Neural cell (in vitro differentiated cells): ENCODE results near the gene HES3. TPM values are rescaled to one million over a fixed set of nuclear protein-coding genes. Genes with fewer than 3 reads are reported as not detected.
A peak's percentile ranks its signal among the peaks of the same experiment; 100 is the strongest.

Experiments used
- H2AFZ ChIP-seq: fragments of 200-600, 300-800 bp; sonication (generic), shearing (Covaris generic); 2 replicates; pipeline ENCODE4 v1.6.0; 2014; ENCODE audit warnings: low read depth, mild to moderate bottlenecking, antibody characterized with exemption, low read length, moderate library complexity
- H3F3A ChIP-seq: fragments of 200-600 bp; shearing (Covaris generic); 2 replicates; pipeline ENCODE4 v1.6.1; 2016; ENCODE audit warnings: mild to moderate bottlenecking, moderate library complexity, mixed read lengths, antibody characterized with exemption, low read length; ENCODE audit not compliant: insufficient read depth, poor library complexity, severe bottlenecking
- H3K27ac ChIP-seq: fragments of 200-600, 300-800 bp; sonication (generic), shearing (Covaris generic); 2 replicates; pipeline ENCODE4 v1.5.1; 2014; ENCODE audit warnings: mild to moderate bottlenecking, low read length, moderate library complexity
- H3K27me3 ChIP-seq: fragments of 300-800, 200-600 bp; sonication (generic), shearing (Covaris generic); 2 replicates; pipeline ENCODE4 v1.6.0; 2014; ENCODE audit warnings: mild to moderate bottlenecking, low read depth, low read length, moderate library complexity; ENCODE audit not compliant: insufficient read depth
- H3K36me3 ChIP-seq: fragments of 300-800, 200-600 bp; sonication (generic), shearing (Covaris generic); 2 replicates; pipeline ENCODE4 v1.5.1; 2014; ENCODE audit warnings: mild to moderate bottlenecking, antibody characterized with exemption, low read length, moderate library complexity; ENCODE audit not compliant: insufficient read depth
- H3K4me2 ChIP-seq: fragments of 300-800, 200-600 bp; sonication (generic), shearing (Covaris generic); 2 replicates; pipeline ENCODE4 v1.6.0; 2014; ENCODE audit warnings: mild to moderate bottlenecking, low read length
- H3K4me3 ChIP-seq: fragments of 300-800, 200-600 bp; sonication (generic), shearing (Covaris generic); 2 replicates; pipeline ENCODE4 v1.5.1; 2014; ENCODE audit warnings: mild to moderate bottlenecking, low read length, moderate library complexity
- H3K79me2 ChIP-seq: fragments of 200-600 bp; shearing (Covaris generic); replicated peaks from 2 replicates; pipeline ENCODE4 v1.6.0; 2014; ENCODE audit warnings: mild to moderate bottlenecking, low read length, moderate library complexity; ENCODE audit not compliant: insufficient read depth
- H3K9ac ChIP-seq: fragments of 300-800, 200-600 bp; sonication (generic), shearing (Covaris generic); 2 replicates; pipeline ENCODE4 v1.6.1; 2016; ENCODE audit warnings: mild to moderate bottlenecking, low read length, mixed read lengths
- H3K9me2 ChIP-seq: fragments of 200-600 bp; shearing (Covaris generic); 2 replicates; pipeline ENCODE4 v1.6.1; 2016; ENCODE audit warnings: mild to moderate bottlenecking, low read length, mixed read lengths; ENCODE audit not compliant: insufficient read depth
- H3K9me3 ChIP-seq: fragments of 200-600, 300-800 bp; sonication (generic), shearing (Covaris generic); 2 replicates; pipeline ENCODE4 v1.6.1; 2016; ENCODE audit warnings: mild to moderate bottlenecking, mixed run types, low read length, moderate library complexity, mixed read lengths
- H4K20me1 ChIP-seq: fragments of 200-600 bp; shearing (Covaris generic); 2 replicates; pipeline ENCODE4 v1.6.1; 2016; ENCODE audit warnings: mild to moderate bottlenecking, mixed run types; ENCODE audit not compliant: insufficient read depth
- CTCF ChIP-seq: fragments of 450-650 bp; IDR thresholded peaks from 2 replicates; pipeline ENCODE4 v1.5.1; 2014; ENCODE audit warnings: antibody characterized with exemption, mild to moderate bottlenecking, moderate library complexity; ENCODE audit not compliant: poor library complexity, severe bottlenecking
- EP300 ChIP-seq: fragments of 450-650 bp; conservative IDR thresholded peaks from 2 replicates; pipeline ENCODE4 v1.6.1; 2014; ENCODE audit warnings: antibody characterized with exemption, mild to moderate bottlenecking, moderate library complexity; ENCODE audit not compliant: poor library complexity, severe bottlenecking
- EZH2 ChIP-seq: fragments of 200-600, 300-800 bp; shearing (Covaris generic), sonication (generic); IDR thresholded peaks from 2 replicates; pipeline ENCODE4 v1.6.1; 2014; ENCODE audit warnings: antibody characterized with exemption, low read length, borderline replicate concordance, mild to moderate bottlenecking; ENCODE audit not compliant: insufficient read depth, poor library complexity, severe bottlenecking
- MXI1 ChIP-seq: fragments of 450-650 bp; conservative IDR thresholded peaks from 2 replicates; pipeline ENCODE4 v1.6.1; 2014; ENCODE audit warnings: antibody characterized with exemption, mild to moderate bottlenecking; ENCODE audit not compliant: poor library complexity, severe bottlenecking
- POLR2AphosphoS5 ChIP-seq: IDR thresholded peaks from 2 replicates; pipeline ENCODE4 v1.6.1; 2012
- RAD21 ChIP-seq: fragments of 450-650 bp; conservative IDR thresholded peaks from 2 replicates; pipeline ENCODE4 v1.6.1; 2014; ENCODE audit warnings: antibody characterized with exemption, mild to moderate bottlenecking, moderate library complexity
- REST ChIP-seq: IDR thresholded peaks from 2 replicates; pipeline ENCODE4 v1.6.1; 2012; ENCODE audit warnings: borderline replicate concordance
- SMC3 ChIP-seq: fragments of 450-650 bp; conservative IDR thresholded peaks from 2 replicates; pipeline ENCODE4 v1.6.1; 2014; ENCODE audit warnings: antibody characterized with exemption, mild to moderate bottlenecking, moderate library complexity; ENCODE audit not compliant: poor library complexity
- TAF1 ChIP-seq: IDR thresholded peaks from 2 replicates; pipeline ENCODE4 v1.6.1; 2012; ENCODE audit warnings: low read depth
- polyA plus RNA-seq: library from polyadenylated mRNA; depleted of rRNA; stranded (reverse); fragments of >200 nt; gene quantifications from 2 replicates; pipeline ENCODE4 v1.2.3, GENCODE V29; 2014

HES3 gene
- polyA plus RNA-seq, 1 donor from 2014 or later, result not detected

- peak overlapping the region; percentile 62 for H3K27ac ChIP-seq
- H3K36me3 ChIP-seq, result no peaks in the 10 kb centered on the region
- peak overlapping the region; percentile 67 for H2AFZ ChIP-seq
- no peaks in the 10 kb centered on the region for H3K9me2 ChIP-seq
- H3K4me2 ChIP-seq, result peak overlapping the region; percentile 36
- peaks cover 21% of the 10 kb centered on the region for H3K79me2 ChIP-seq
- no peaks in the 10 kb centered on the region for H3F3A ChIP-seq
- H4K20me1 ChIP-seq, result no peaks in the 10 kb centered on the region
- H3K4me3 ChIP-seq, result peak overlapping the region; percentile 94
- H3K9ac ChIP-seq, result peak overlapping the region; percentile 44
- no peak for TF ChIP-seq TAF1
- TF ChIP-seq POLR2AphosphoS5, result no peak
- TF ChIP-seq MXI1, result no peak
- TF ChIP-seq EZH2, result no peak
- no peak for TF ChIP-seq CTCF
- no peak for TF ChIP-seq REST
- no peak for TF ChIP-seq EP300
- no peak for TF ChIP-seq SMC3
- TF ChIP-seq RAD21, result no peak
- no peaks in the 10 kb centered on the region for H3K9me3 ChIP-seq
- peaks cover 7% of the 10 kb centered on the region for H3K27me3 ChIP-seq
Observed at GRCh38 chr1:6200188-6200809, 43.7 kb upstream of the HES3 start.

- TF ChIP-seq POLR2AphosphoS5, result no peak
- TF ChIP-seq CTCF, result no peak
- no peak for TF ChIP-seq EP300
- Histone ChIP-seq H3K79me2 (peaks cover 21% of the 10 kb centered on the region), H3K36me3 (no peaks in the 10 kb centered on the region), H3F3A (no peaks in the 10 kb centered on the region), H4K20me1 (no peaks in the 10 kb centered on the region), H3K9ac (no peak overlapping the region), H3K27me3 (peaks cover 26% of the 10 kb centered on the region), H3K4me2 (no peak overlapping the region), H3K4me3 (no peak overlapping the region), H3K9me2 (no peaks in the 10 kb centered on the region), H2AFZ (no peak overlapping the region), H3K9me3 (no peaks in the 10 kb centered on the region), H3K27ac (no peak overlapping the region)
Observed at GRCh38 chr1:6202256-6202655, 41.7 kb upstream of the HES3 start.
